Coronary artery (tissue), 2 donors: ENCODE measurements around the gene INPP5A.

Experiments used
- DNase-seq: peaks from one replicate; pipeline ENCODE4 v3.0.0-alpha.2; 2017; ENCODE audit warnings: low spot score
- H3K27ac ChIP-seq, 2 donors: fragments of 200-600 bp; sonication (generic); one replicate each; pipeline ENCODE4 v1.5.1; 2016 to 2019
- H3K4me3 ChIP-seq: fragments of 200-600 bp; sonication (generic); 2 replicates; pipeline ENCODE4 v1.5.1; 2016; ENCODE audit warnings: mild to moderate bottlenecking, moderate library complexity
- CTCF ChIP-seq: fragments of 200-600 bp; sonication (generic); IDR thresholded peaks from one replicate; pipeline ENCODE4 v1.5.1; 2019; ENCODE audit warnings: antibody characterized with exemption

INPP5A gene

GRCh38 chr10:132692311-132692710 lies 154.7 kb downstream of the INPP5A start:
- no peak for TF ChIP-seq CTCF
- peak; percentile 4 for DNase-seq
- no peak overlapping the region for H3K27ac ChIP-seq
- no peak overlapping the region for H3K4me3 ChIP-seq

- Histone ChIP-seq H3K4me3 (no peak overlapping the region), H3K27ac (no peak overlapping the region)
- no peak for DNase-seq
- no peak for TF ChIP-seq CTCF
These were observed 156.1 kb downstream of the INPP5A start for GRCh38 chr10:132693676-132694075.

- TF ChIP-seq CTCF = no peak
- no peak overlapping the region for H3K4me3 ChIP-seq
- DNase-seq = peak; percentile 9
- no peak overlapping the region for H3K27ac ChIP-seq
These were observed 158.6 kb downstream of the INPP5A start for GRCh38 chr10:132696204-132696603.

GRCh38 chr10:132696728-132697577 lies 159.4 kb downstream of the INPP5A start:
- no peak for TF ChIP-seq CTCF
- Histone ChIP-seq H3K27ac (no peak overlapping the region), H3K4me3 (no peak overlapping the region)
- DNase-seq = peak; percentile 52

GRCh38 chr10:132697578-132698200 lies 160.1 kb downstream of the INPP5A start:
- H3K27ac ChIP-seq = no peak overlapping the region
- DNase-seq = peak; percentile 62

GRCh38 chr10:132698211-132698751 lies 160.7 kb downstream of the INPP5A start:
- H3K27ac ChIP-seq = no peak overlapping the region
- H3K4me3 ChIP-seq = no peak overlapping the region
- peak; percentile 53 for DNase-seq
- no peak for TF ChIP-seq CTCF

More at GRCh38 chr10:132697578-132698200, 160.1 kb downstream of the INPP5A start:
- H3K4me3 ChIP-seq = no peak overlapping the region
- no peak for TF ChIP-seq CTCF
